Esophagus squamous epithelium (tissue), 4 donors: ENCODE results near the gene MGMT.

Source experiments
- POLR2A ChIP-seq, 4 donors: fragments of 450-650 bp; IDR thresholded peaks; one replicate each; pipeline ENCODE4 v1.6.1; 2017; ENCODE audit warnings: antibody characterized with exemption in 4 of 4, mild to moderate bottlenecking in 4 of 4, moderate library complexity in 3 of 4
- TF ChIP-seq, protein P1 (sequence below), 6 experiments: fragments of 450-650 bp in 4 of 6; fragments of 200-600 bp in 2 of 6; sonication (generic) in 2 of 6; IDR thresholded peaks; one replicate each; pipeline ENCODE4 v1.5.1; 2016 to 2019; ENCODE audit warnings: antibody characterized with exemption in 6 of 6, mild to moderate bottlenecking in 4 of 6, moderate library complexity in 4 of 6

GRCh38 chr10:129727071-129727470 lies 260.0 kb downstream of the MGMT start:
- TF ChIP-seq, protein P1, sequence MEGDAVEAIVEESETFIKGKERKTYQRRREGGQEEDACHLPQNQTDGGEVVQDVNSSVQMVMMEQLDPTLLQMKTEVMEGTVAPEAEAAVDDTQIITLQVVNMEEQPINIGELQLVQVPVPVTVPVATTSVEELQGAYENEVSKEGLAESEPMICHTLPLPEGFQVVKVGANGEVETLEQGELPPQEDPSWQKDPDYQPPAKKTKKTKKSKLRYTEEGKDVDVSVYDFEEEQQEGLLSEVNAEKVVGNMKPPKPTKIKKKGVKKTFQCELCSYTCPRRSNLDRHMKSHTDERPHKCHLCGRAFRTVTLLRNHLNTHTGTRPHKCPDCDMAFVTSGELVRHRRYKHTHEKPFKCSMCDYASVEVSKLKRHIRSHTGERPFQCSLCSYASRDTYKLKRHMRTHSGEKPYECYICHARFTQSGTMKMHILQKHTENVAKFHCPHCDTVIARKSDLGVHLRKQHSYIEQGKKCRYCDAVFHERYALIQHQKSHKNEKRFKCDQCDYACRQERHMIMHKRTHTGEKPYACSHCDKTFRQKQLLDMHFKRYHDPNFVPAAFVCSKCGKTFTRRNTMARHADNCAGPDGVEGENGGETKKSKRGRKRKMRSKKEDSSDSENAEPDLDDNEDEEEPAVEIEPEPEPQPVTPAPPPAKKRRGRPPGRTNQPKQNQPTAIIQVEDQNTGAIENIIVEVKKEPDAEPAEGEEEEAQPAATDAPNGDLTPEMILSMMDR (IDR thresholded peaks at IDR 0.05) = no peak
- no peak for TF ChIP-seq POLR2A (IDR thresholded peaks at IDR 0.05)
